ENCODE measurements around the gene ZMYND12. TPM values are rescaled to one million over a fixed set of nuclear protein-coding genes. Genes with fewer than 3 reads are reported as not detected.

The ZMYND12 gene
- total RNA-seq, 1 experiment from 2014 or later = not detected

- no peak overlapping the region for H3K4me2 ChIP-seq (ENCODE audit: low read length)
- no peaks in the 10 kb centered on the region for H3K9me2 ChIP-seq (replicated peaks; ENCODE audit: low read length)
- TF ChIP-seq EZH2 (IDR thresholded peaks at IDR 0.05; ENCODE audit: low read length, unreplicated experiment) = no peak
- TF ChIP-seq CTCF (conservative IDR thresholded peaks at IDR 0.05; ENCODE audit: low read depth, low read length) = no peak
- no peak for TF ChIP-seq EZH2phosphoT487 (IDR thresholded peaks at IDR 0.05; ENCODE audit: borderline replicate concordance, low read length)
- H3K36me3 ChIP-seq (ENCODE audit: low read depth, low read length) = no peaks in the 10 kb centered on the region
- H3K9me3 ChIP-seq (ENCODE audit: low read length) = no peaks in the 10 kb centered on the region
- H3K27me3 ChIP-seq (ENCODE audit: low read length) = no peaks in the 10 kb centered on the region
- H2AFZ ChIP-seq (ENCODE audit: low read length) = no peak overlapping the region
- H3K4me1 ChIP-seq (ENCODE audit: insufficient read depth, low read length) = peaks cover 7% of the 10 kb centered on the region; the same call in 1 of the 2 replicates
- intact Hi-C loops (cut with micrococcal nuclease) = no loop called here
- H3K27ac ChIP-seq (ENCODE audit: low read length) = no peak overlapping the region
- no TSS peak for BruUV-seq (replicated peaks)
- H3F3A ChIP-seq (ENCODE audit: low read length, unreplicated experiment) = no peaks in the 10 kb centered on the region
- no peak for DNase-seq
- no peak overlapping the region for H3K9ac ChIP-seq (ENCODE audit: low read length)
- CTCF ChIA-PET = no interaction called here
- H3K4me3 ChIP-seq (ENCODE audit: low read length) = no peak overlapping the region
- H4K20me1 ChIP-seq (ENCODE audit: low read length) = no peaks in the 10 kb centered on the region
- H3K79me2 ChIP-seq (ENCODE audit: low read length) = no peaks in the 10 kb centered on the region
- ATAC-seq = no peak
- POLR2A ChIA-PET (ENCODE audit: unreplicated experiment) = no interaction called here
Observed at GRCh38 chr1:42418516-42418915, 37.3 kb downstream of the ZMYND12 start.

GRCh38 chr1:42417166-42417565, 38.7 kb downstream of the ZMYND12 start:
- no peaks in the 10 kb centered on the region for H4K20me1 ChIP-seq (ENCODE audit: low read length)
- ChIA-PET POLR2A (ENCODE audit: unreplicated experiment) (no interaction called here), CTCF (no interaction called here)
- DNase-seq (no peak), ATAC-seq (no peak)
- H2AFZ ChIP-seq (ENCODE audit: low read length) = no peak overlapping the region
- H3K4me3 ChIP-seq (ENCODE audit: low read length) = no peak overlapping the region
- no peaks in the 10 kb centered on the region for H3K9me3 ChIP-seq (ENCODE audit: low read length)
- intact Hi-C loops (cut with micrococcal nuclease) = no loop called here
- no TSS peak for BruUV-seq (replicated peaks)
- no peaks in the 10 kb centered on the region for H3K79me2 ChIP-seq (ENCODE audit: low read length)
- peaks cover 7% of the 10 kb centered on the region; the same call in 1 of the 2 replicates for H3K4me1 ChIP-seq (ENCODE audit: insufficient read depth, low read length)
- no peak overlapping the region for H3K4me2 ChIP-seq (ENCODE audit: low read length)
- no peaks in the 10 kb centered on the region for H3K27me3 ChIP-seq (ENCODE audit: low read length)
- H3K27ac ChIP-seq (ENCODE audit: low read length) = no peak overlapping the region
- H3F3A ChIP-seq (ENCODE audit: low read length, unreplicated experiment) = no peaks in the 10 kb centered on the region
- no peaks in the 10 kb centered on the region for H3K9me2 ChIP-seq (replicated peaks; ENCODE audit: low read length)
- TF ChIP-seq EZH2 (IDR thresholded peaks at IDR 0.05; ENCODE audit: low read length, unreplicated experiment) = no peak
- no peak for TF ChIP-seq EZH2phosphoT487 (IDR thresholded peaks at IDR 0.05; ENCODE audit: borderline replicate concordance, low read length)
- no peak for TF ChIP-seq CTCF (conservative IDR thresholded peaks at IDR 0.05; ENCODE audit: low read depth, low read length)
- H3K9ac ChIP-seq (ENCODE audit: low read length) = no peak overlapping the region
- no peaks in the 10 kb centered on the region for H3K36me3 ChIP-seq (ENCODE audit: low read depth, low read length)

- BruUV-seq (replicated peaks) = no TSS peak
- ChIA-PET CTCF (no interaction called here), POLR2A (ENCODE audit: unreplicated experiment) (no interaction called here)
- TF ChIP-seq EZH2phosphoT487 (IDR thresholded peaks at IDR 0.05; ENCODE audit: borderline replicate concordance, low read length) = no peak
- no peak for TF ChIP-seq CTCF (conservative IDR thresholded peaks at IDR 0.05; ENCODE audit: low read depth, low read length)
- no peak for TF ChIP-seq EZH2 (IDR thresholded peaks at IDR 0.05; ENCODE audit: low read length, unreplicated experiment)
- Histone ChIP-seq H3K4me1 (ENCODE audit: insufficient read depth, low read length) (no peaks in the 10 kb centered on the region), H3K27me3 (ENCODE audit: low read length) (no peaks in the 10 kb centered on the region), H3K9me2 (replicated peaks; ENCODE audit: low read length) (no peaks in the 10 kb centered on the region), H3K9ac (ENCODE audit: low read length) (no peak overlapping the region), H3K4me3 (ENCODE audit: low read length) (no peak overlapping the region), H3F3A (ENCODE audit: low read length, unreplicated experiment) (no peaks in the 10 kb centered on the region), H4K20me1 (ENCODE audit: low read length) (no peaks in the 10 kb centered on the region), H3K9me3 (ENCODE audit: low read length) (no peaks in the 10 kb centered on the region), H3K27ac (ENCODE audit: low read length) (no peak overlapping the region), H3K36me3 (ENCODE audit: low read depth, low read length) (no peaks in the 10 kb centered on the region), H3K79me2 (ENCODE audit: low read length) (no peaks in the 10 kb centered on the region), H2AFZ (ENCODE audit: low read length) (no peak overlapping the region), H3K4me2 (ENCODE audit: low read length) (no peak overlapping the region)
- DNase-seq (no peak), ATAC-seq (no peak)
- intact Hi-C loops (cut with micrococcal nuclease) = no loop called here
Observed at GRCh38 chr1:42414551-42415496, 41.0 kb downstream of the ZMYND12 start.
